Nephron progenitor cell (in vitro differentiated cells): ENCODE data around the gene SLC4A5.

Experiments
- DNase-seq: peaks from one replicate; pipeline ENCODE4 v3.0.0; 2021
- H3K27ac Mint-ChIP-seq: 2 replicates; pipeline ENCODE4 v1.8.0; 2021; ENCODE audit warnings: mild to moderate bottlenecking, moderate library complexity, mixed read lengths
- H3K27me3 Mint-ChIP-seq: 2 replicates; pipeline ENCODE4 v1.8.0; 2021; ENCODE audit warnings: mild to moderate bottlenecking, low read depth, mixed read lengths; ENCODE audit not compliant: poor library complexity
- H3K36me3 Mint-ChIP-seq: 2 replicates; pipeline ENCODE4 v1.8.0; 2021; ENCODE audit warnings: low read depth, mixed read lengths
- H3K4me1 Mint-ChIP-seq: 2 replicates; pipeline ENCODE4 v1.8.0; 2021; ENCODE audit warnings: mixed read lengths
- H3K4me3 Mint-ChIP-seq: 2 replicates; pipeline ENCODE4 v1.8.0; 2021; ENCODE audit warnings: mild to moderate bottlenecking, moderate library complexity, mixed read lengths
- H3K9me3 Mint-ChIP-seq: 2 replicates; pipeline ENCODE4 v1.8.0; 2021; ENCODE audit warnings: mild to moderate bottlenecking, moderate library complexity, mixed read lengths
- TF ChIP-seq, protein P1 (sequence below): fragments of 200-600 bp; sonication (generic); IDR thresholded peaks from 2 replicates; pipeline ENCODE4 v1.5.0; 2021; ENCODE audit warnings: antibody characterized with exemption

SLC4A5 gene

DNA sequence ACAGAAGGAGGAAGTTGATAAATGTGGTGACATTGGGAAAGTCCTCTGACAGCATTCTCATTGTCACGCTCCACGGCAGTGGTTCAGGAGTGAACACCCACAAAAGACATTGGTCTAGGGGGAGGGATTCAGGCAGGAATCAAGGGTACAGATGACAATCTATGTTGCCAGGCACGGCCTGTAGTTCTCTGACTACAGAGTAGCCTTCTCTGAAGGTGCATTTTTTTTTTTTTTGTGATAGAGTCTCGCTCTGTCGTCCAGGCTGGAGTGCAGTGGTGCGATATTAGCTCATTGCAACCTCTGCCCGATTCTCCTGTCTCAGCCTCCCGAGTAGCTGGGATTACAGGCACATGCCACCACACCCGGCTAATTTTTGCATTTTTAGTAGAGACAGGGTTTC is 157.2 kb downstream of the SLC4A5 start:
- Mint-ChIP-seq H3K9me3 (no peaks in the 10 kb centered on the region), H3K4me3 (no peak overlapping the region), H3K4me1 (peaks cover 29% of the 10 kb centered on the region), H3K27ac (no peak overlapping the region), H3K36me3 (no peaks in the 10 kb centered on the region), H3K27me3 (peaks cover 11% of the 10 kb centered on the region)
- no peak for DNase-seq
- TF ChIP-seq, protein P1, sequence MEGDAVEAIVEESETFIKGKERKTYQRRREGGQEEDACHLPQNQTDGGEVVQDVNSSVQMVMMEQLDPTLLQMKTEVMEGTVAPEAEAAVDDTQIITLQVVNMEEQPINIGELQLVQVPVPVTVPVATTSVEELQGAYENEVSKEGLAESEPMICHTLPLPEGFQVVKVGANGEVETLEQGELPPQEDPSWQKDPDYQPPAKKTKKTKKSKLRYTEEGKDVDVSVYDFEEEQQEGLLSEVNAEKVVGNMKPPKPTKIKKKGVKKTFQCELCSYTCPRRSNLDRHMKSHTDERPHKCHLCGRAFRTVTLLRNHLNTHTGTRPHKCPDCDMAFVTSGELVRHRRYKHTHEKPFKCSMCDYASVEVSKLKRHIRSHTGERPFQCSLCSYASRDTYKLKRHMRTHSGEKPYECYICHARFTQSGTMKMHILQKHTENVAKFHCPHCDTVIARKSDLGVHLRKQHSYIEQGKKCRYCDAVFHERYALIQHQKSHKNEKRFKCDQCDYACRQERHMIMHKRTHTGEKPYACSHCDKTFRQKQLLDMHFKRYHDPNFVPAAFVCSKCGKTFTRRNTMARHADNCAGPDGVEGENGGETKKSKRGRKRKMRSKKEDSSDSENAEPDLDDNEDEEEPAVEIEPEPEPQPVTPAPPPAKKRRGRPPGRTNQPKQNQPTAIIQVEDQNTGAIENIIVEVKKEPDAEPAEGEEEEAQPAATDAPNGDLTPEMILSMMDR = no peak

DNA sequence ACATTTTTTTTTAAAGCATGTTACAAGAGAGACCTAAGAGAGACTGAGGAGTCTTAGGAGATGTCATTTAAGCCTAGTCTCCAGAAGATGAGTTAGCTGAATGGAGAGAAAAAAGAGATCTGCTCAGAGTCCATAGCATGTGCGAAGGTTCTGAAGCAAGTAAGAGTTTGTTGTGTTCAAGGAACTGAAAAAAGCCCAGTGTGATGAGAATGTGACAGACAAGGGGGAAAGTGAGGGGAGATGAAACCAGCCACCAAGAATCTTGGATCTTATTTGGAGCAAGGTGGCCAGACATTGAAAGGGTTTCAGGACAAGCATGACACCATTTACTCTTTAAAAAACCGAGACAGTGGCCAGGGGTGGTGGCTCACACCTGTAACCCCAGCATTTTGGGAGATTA is 159.3 kb downstream of the SLC4A5 start:
- TF ChIP-seq, protein P1 = no peak
- Mint-ChIP-seq H3K9me3 (no peaks in the 10 kb centered on the region), H3K27ac (no peak overlapping the region), H3K36me3 (no peaks in the 10 kb centered on the region), H3K27me3 (peaks cover 8% of the 10 kb centered on the region), H3K4me3 (no peak overlapping the region), H3K4me1 (peaks cover 27% of the 10 kb centered on the region)
- no peak for DNase-seq

DNA sequence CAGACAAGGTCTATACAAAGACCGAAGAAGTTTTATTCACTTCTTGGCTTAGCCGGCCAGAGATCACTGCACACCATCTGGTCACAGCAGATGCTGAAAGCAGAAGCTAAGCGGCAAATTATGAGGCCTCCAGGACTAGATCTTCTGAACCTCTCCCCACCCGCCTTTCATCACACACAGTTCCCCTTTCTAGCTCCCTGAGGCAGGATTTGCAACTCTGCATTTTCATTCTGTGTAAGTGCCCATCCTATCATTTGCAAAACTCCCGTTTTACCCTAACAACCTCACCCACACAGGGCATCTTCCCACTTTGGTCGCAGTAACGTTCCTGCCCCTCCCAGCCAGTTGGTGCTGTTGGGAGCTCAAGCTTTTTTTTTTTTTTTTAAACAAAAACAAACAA is 161.5 kb downstream of the SLC4A5 start:
- peaks cover 6% of the 10 kb centered on the region for H3K36me3 Mint-ChIP-seq
- peaks cover 9% of the 10 kb centered on the region for H3K9me3 Mint-ChIP-seq
- peaks cover 8% of the 10 kb centered on the region for H3K27me3 Mint-ChIP-seq
- H3K4me1 Mint-ChIP-seq = peaks cover 25% of the 10 kb centered on the region
- H3K27ac Mint-ChIP-seq = peak overlapping the region; percentile 23
- TF ChIP-seq, protein P1 = no peak
- DNase-seq = no peak
- H3K4me3 Mint-ChIP-seq = no peak overlapping the region

DNA sequence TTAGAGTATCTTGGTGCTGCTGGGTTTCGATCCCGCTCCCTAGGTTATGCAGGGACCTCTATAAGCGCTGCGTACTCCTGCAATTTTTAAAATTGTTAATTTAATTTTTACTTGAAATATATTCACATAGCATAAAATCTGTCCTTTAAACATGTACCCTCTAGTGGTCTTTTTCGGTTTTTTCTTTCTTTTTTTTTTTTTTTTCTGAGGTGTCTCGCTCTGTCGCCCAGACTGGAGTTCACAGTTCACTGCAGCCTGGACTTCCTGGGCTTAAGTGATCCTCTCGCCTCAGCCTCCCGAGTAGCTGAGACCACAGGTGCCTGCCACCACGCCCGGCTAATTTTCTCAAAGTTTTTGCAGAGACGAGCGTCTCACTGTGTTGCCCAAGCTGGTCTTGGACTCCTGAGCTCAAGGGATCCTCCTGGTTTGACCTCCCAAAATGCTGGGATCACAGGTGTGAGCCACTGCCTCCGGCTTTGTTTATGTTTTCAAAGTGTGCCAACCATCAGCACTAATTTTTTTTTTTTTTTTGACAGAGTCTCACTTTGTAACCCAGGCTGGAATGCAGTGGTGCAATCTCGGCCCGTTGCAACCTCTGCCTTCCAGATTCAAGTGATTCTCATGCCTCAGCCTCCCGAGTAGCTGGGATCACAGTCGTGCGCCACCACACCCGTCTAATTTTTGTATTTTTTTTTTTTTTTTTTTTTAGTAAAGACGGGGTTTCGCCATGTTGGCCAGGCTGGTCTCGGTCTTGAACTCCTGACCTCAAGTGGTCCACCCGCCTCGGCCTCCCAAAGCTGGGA is 164.0 kb downstream of the SLC4A5 start:
- H3K27ac Mint-ChIP-seq = peak overlapping the region; percentile 98
- H3K4me3 Mint-ChIP-seq = peak overlapping the region; percentile 93
- H3K9me3 Mint-ChIP-seq = peaks cover 33% of the 10 kb centered on the region
- H3K36me3 Mint-ChIP-seq = peaks cover 31% of the 10 kb centered on the region
- DNase-seq = peak; percentile 20
- peaks cover 3% of the 10 kb centered on the region for H3K27me3 Mint-ChIP-seq
- TF ChIP-seq, protein P1 = peak; percentile 49
- peaks cover 17% of the 10 kb centered on the region for H3K4me1 Mint-ChIP-seq

DNA sequence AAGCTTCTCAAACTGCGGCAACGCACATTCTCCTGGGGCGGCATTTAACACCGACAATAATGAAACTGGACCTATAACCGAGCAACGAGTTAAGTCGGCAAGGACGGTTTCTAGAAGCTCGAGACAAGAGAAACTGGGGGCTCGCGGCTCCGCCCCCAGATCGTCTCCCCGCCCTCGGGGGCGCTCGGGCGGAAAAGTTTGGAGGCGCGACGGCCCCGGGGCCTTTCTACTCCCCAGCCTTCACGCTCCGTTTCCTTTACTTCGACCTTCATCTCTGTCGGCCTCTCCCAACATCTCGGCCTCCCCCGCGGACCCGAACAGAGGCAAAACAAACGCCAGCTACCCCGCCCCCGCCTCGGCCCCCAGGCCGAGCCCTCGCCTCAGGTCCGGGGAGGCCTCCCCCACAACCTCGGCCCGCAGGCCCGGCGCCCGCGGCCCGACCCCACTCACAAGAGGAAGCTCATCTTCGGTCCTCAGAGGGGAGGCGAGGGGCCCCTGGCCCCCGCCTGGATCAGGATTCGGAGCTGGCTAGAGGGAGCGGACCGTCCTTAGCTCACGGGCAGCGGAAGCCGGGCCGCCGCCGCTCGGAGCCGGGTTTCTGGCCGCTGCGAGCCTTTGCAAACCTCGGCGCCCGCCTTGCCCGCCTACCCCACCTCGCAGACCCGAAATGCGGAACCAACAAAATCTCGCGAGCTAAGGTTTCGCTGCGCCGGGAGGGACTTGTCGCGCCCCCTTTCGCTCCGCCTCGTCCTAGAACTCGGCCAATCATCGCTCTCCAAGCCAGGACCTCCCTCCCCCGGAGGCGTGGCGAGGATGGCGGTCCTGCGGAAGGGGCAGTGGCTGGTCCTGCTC is 164.8 kb downstream of the SLC4A5 start, which contains the start of gene MOB1A:
TSS of gene MOB1A (minus strand) at position 669 of the 852 bp plus-strand sequence. CDS start at position 464, 205 bp downstream.
- TF ChIP-seq, protein P1 = no peak
- DNase-seq = peak; percentile 97
- Mint-ChIP-seq H3K36me3 (peaks cover 33% of the 10 kb centered on the region), H3K27me3 (no peaks in the 10 kb centered on the region), H3K9me3 (peaks cover 36% of the 10 kb centered on the region), H3K27ac (peak within 1 kb of the TSS; percentile 98), H3K4me3 (peak within 1 kb of the TSS; percentile 93), H3K4me1 (peaks cover 17% of the 10 kb centered on the region)
